B cell (primary cell): Measurements from ENCODE around the gene BTF3L4. TPM values are rescaled to one million over a fixed set of nuclear protein-coding genes. Genes with fewer than 3 reads are reported as not detected.

Experiments
- ATAC-seq: fragments of 200-7000 bp; cut with Tn5 transposase; one replicate; pipeline ENCODE4 v1.10.0; 2021; ENCODE audit warnings: low read depth, mild to moderate bottlenecking, moderate number of reproducible peaks, moderate library complexity
- CTCF ChIA-PET: fragments of 350-600 bp; sonication (Branson Sonifier 250); formaldehyde crosslinking; loops from one replicate; lab custom pipeline; 2021; ENCODE audit warnings: antibody characterized with exemption, inconsistent platforms; lab: Charles Lee
- POLR2A ChIA-PET: fragments of 350-600 bp; sonication (Branson Sonifier 250); formaldehyde crosslinking; loops from one replicate; lab custom pipeline; 2021; ENCODE audit warnings: antibody characterized with exemption; lab: Charles Lee
- DNase-seq: peaks from one replicate; pipeline ENCODE4 v3.0.0; 2013
- H2AFZ ChIP-seq: 2 replicates; pipeline ENCODE4 v1.6.1; 2012; ENCODE audit warnings: mild to moderate bottlenecking, low read depth, low read length; ENCODE audit not compliant: insufficient read depth, poor library complexity, severe bottlenecking
- H3K27ac ChIP-seq, 2 donors: 1 replicate in 1 of 2; 2 replicates in 1 of 2; pipeline ENCODE4 v1.5.1; 2012 to 2013; ENCODE audit warnings: low read length in 2 of 2, mild to moderate bottlenecking in 2 of 2, moderate library complexity in 1 of 2
- H3K27me3 ChIP-seq, 4 experiments: fragments of 200-600 bp in 1 of 4; sonication (generic) in 1 of 4; replicated peaks in 1 of 4; 1 replicate in 2 of 4; 2 replicates in 2 of 4; pipeline versions ENCODE4 v1.6.1 to v1.7.0; 2013 to 2016; ENCODE audit warnings: low read length in 3 of 4, mild to moderate bottlenecking in 2 of 4, mixed read lengths in 1 of 4, moderate library complexity in 1 of 4; ENCODE audit not compliant: insufficient read depth in 4 of 4, control insufficient read depth in 3 of 4; ENCODE audit errors: control extremely low read depth in 1 of 4
- H3K36me3 ChIP-seq, 2 experiments: replicated peaks in 1 of 2; 1 replicate in 1 of 2; 2 replicates in 1 of 2; pipeline versions ENCODE4 v1.6.1 to v1.7.1; 2013; ENCODE audit warnings: low read length in 1 of 2; ENCODE audit not compliant: insufficient read depth in 2 of 2, control insufficient read depth in 1 of 2; ENCODE audit errors: control extremely low read depth in 1 of 2, extremely low read depth in 1 of 2
- H3K4me1 ChIP-seq, 2 donors: fragments of 200-600 bp in 1 of 2; sonication (generic) in 1 of 2; 1 replicate in 1 of 2; 2 replicates in 1 of 2; pipeline versions ENCODE4 v1.5.1 to v1.6.1; 2013 to 2017; ENCODE audit warnings: low read length in 2 of 2; ENCODE audit not compliant: control insufficient read depth in 2 of 2, insufficient read depth in 2 of 2
- H3K4me2 ChIP-seq: replicated peaks from 2 replicates; pipeline ENCODE3; 2012; ENCODE audit warnings: mild to moderate bottlenecking, low read depth, low read length; ENCODE audit not compliant: poor library complexity, severe bottlenecking
- H3K4me3 ChIP-seq, 5 experiments: fragments of 200-600 bp in 1 of 5; sonication (generic) in 1 of 5; 1 replicate in 3 of 5; 2 replicates in 2 of 5; pipeline versions ENCODE4 v1.5.1 to v1.7.0; 2011 to 2016; ENCODE audit warnings: low read length in 4 of 5, mild to moderate bottlenecking in 4 of 5, low read depth in 2 of 5, control low read depth in 1 of 5, moderate library complexity in 1 of 5; ENCODE audit not compliant: insufficient read depth in 1 of 5; ENCODE audit errors: control extremely low read depth in 1 of 5, extremely low read depth in 1 of 5
- H3K79me2 ChIP-seq: fragments of 200-600 bp; sonication (generic); one replicate; pipeline ENCODE4 v1.6.0; 2016; ENCODE audit warnings: low read length; ENCODE audit not compliant: control insufficient read depth, insufficient read depth
- H3K9ac ChIP-seq: fragments of 200-600 bp; sonication (generic); 2 replicates; pipeline ENCODE4 v1.6.1; 2017; ENCODE audit warnings: mild to moderate bottlenecking, low read length, moderate library complexity
- H3K9me3 ChIP-seq, 3 donors: one replicate each; pipeline versions ENCODE4 v1.6.1 to v1.7.1; 2013; ENCODE audit warnings: low read length in 2 of 3; ENCODE audit not compliant: control insufficient read depth in 2 of 3, insufficient read depth in 1 of 3; ENCODE audit errors: control extremely low read depth in 1 of 3
- H4K20me1 ChIP-seq: 2 replicates; pipeline ENCODE4 v1.6.0; 2012; ENCODE audit warnings: mild to moderate bottlenecking, low read length; ENCODE audit not compliant: insufficient read depth, control insufficient read depth, poor library complexity, severe bottlenecking
- H3K27ac Mint-ChIP-seq: one replicate; pipeline ENCODE4 v1.8.0; 2021; ENCODE audit warnings: mixed read lengths
- H3K27me3 Mint-ChIP-seq: one replicate; pipeline ENCODE4 v1.8.0; 2021; ENCODE audit warnings: mixed read lengths
- H3K4me1 Mint-ChIP-seq: one replicate; pipeline ENCODE4 v1.8.0; 2021; ENCODE audit warnings: mixed read lengths
- H3K4me3 Mint-ChIP-seq: one replicate; pipeline ENCODE4 v1.8.0; 2021; ENCODE audit warnings: mixed read lengths
- H3K9me3 Mint-ChIP-seq: one replicate; pipeline ENCODE4 v1.8.0; 2022; ENCODE audit warnings: mixed read lengths; ENCODE audit not compliant: insufficient read depth
- CTCF ChIP-seq: fragments of 200-600 bp; IDR thresholded peaks from one replicate; pipeline ENCODE4 v1.8.0; 2022; ENCODE audit warnings: antibody characterized with exemption, mild to moderate bottlenecking
- EZH2 ChIP-seq: IDR thresholded peaks from 2 replicates; pipeline ENCODE4 v1.6.1; 2012; ENCODE audit warnings: borderline replicate concordance, low read depth, mild to moderate bottlenecking, moderate library complexity, low read length; ENCODE audit not compliant: insufficient read depth, poor library complexity, severe bottlenecking
- WGBS: methylation state at CpG from one replicate; pipeline ENCODE4 v1.1.5; 2013; ENCODE audit warnings: missing lambda C conversion rate; ENCODE audit not compliant: insufficient coverage; 5-methylcytosine and 5-hydroxymethylcytosine counted together
- intact Hi-C: fragments of 100-400 bp; cut with micrococcal nuclease; formaldehyde crosslinking; loops from one replicate; pipeline ENCODE4 v1.10.0; 2022
- polyA plus RNA-seq: library from polyadenylated mRNA; depleted of rRNA; stranded (reverse); fragments of >200 nt; gene quantifications from 2 replicates; pipeline ENCODE4 v1.2.3, GENCODE V29; 2012
- total RNA-seq, 2 donors: library from RNA; stranded (reverse); fragments of 120-200 nt in 1 of 2; gene quantifications; 1 replicate in 1 of 2; 2 replicates in 1 of 2; pipeline versions ENCODE4 v1.2.3 to v1.2.4, GENCODE V29; 2013 to 2022

Gene BTF3L4
- total and polyA plus RNA-seq, 2 donors (not counting 1 experiment from before 2014, with no cell fraction given): 16.0 to 32.7 TPM

- no peak overlapping the region for H3K4me2 ChIP-seq
- POLR2A ChIA-PET: no interaction called here
- H3K4me3 Mint-ChIP-seq: no peak overlapping the region
- H3K9me3 ChIP-seq: no peaks in the 10 kb centered on the region
- no peak for TF ChIP-seq EZH2
- TF ChIP-seq CTCF: no peak
- intact Hi-C loops: no loop called here
- no peak for DNase-seq
- WGBS: 77% methylated on average over 2 of the region's 5 CpGs
- no peak overlapping the region for H3K4me3 ChIP-seq
- H3K4me1 Mint-ChIP-seq: no peaks in the 10 kb centered on the region
- peaks cover 26% of the 10 kb centered on the region for H3K27me3 Mint-ChIP-seq
- no peaks in the 10 kb centered on the region for H3K36me3 ChIP-seq
- no peaks in the 10 kb centered on the region for H3K4me1 ChIP-seq
- no peaks in the 10 kb centered on the region for H3K9me3 Mint-ChIP-seq
- no peak overlapping the region for H3K27ac ChIP-seq
- no peak for ATAC-seq
- H2AFZ ChIP-seq: no peak overlapping the region
- no peak overlapping the region for H3K27ac Mint-ChIP-seq
- H4K20me1 ChIP-seq: no peaks in the 10 kb centered on the region
- H3K27me3 ChIP-seq: peaks cover 0 to 11% (median 0%) of the 10 kb centered on the region in 4 experiments
- H3K79me2 ChIP-seq: no peaks in the 10 kb centered on the region
- CTCF ChIA-PET: interaction anchor here (1.5 kb wide), 1 partner anchor 110 kb away, joined by 6 read pairs; no protein-coding TSS in a partner anchor
- H3K9ac ChIP-seq: no peak overlapping the region
Measured at GRCh38 chr1:52007215-52008002, 48.7 kb upstream of the BTF3L4 start.
